HCT116 (cell line): Measurements from ENCODE around the gene TMA16. TPM values are rescaled to one million over a fixed set of nuclear protein-coding genes. Genes with fewer than 3 reads are reported as not detected.

Experiments
- ATAC-seq: fragments of 200-7000 bp; cut with Tn5 transposase; 2 replicates; pipeline ENCODE4 v1.9.1; 2020; ENCODE audit warnings: mild to moderate bottlenecking, moderate library complexity
- BruUV-seq: library from RNA; stranded (reverse); fragments of 400-500 nt; replicated peaks from 2 replicates; lab custom pipeline; 2021; lab: Mats Ljungman, UMichigan
- CTCF ChIA-PET: fragments of 300-600 bp; sonication (Branson Sonifier 250); formaldehyde crosslinking; loops from one replicate; lab custom pipeline; 2021; ENCODE audit warnings: antibody characterized with exemption; lab: Charles Lee
- POLR2A ChIA-PET: fragments of 300-600, 350-600 bp; sonication (Branson Sonifier 250); formaldehyde crosslinking; loops from one replicate; lab custom pipeline; 2021; ENCODE audit warnings: antibody characterized with exemption; lab: Charles Lee
- RAD21 ChIA-PET, 2 experiments: fragments of 300-600 bp; sonication (Branson Sonifier 250); formaldehyde crosslinking; loops; one replicate each; lab custom pipeline; 2023; ENCODE audit warnings: low total read pairs in 2 of 2; ENCODE audit not compliant: uncharacterized antibody in 2 of 2, unreplicated experiment in 2 of 2, low non-redundant PET in 1 of 2; lab: Charles Lee
- DNase-seq: peaks from one replicate; pipeline ENCODE4 v3.0.0-alpha.2; 2010; ENCODE audit warnings: low read depth, low spot score
- H2AFZ ChIP-seq: fragments of 200-600 bp; shearing (Covaris generic), sonication (generic); 2 replicates; pipeline ENCODE4 v1.6.1; 2017; ENCODE audit warnings: low read depth, mixed run types, mixed read lengths, antibody characterized with exemption, low read length; ENCODE audit not compliant: poor library complexity, severe bottlenecking
- H3K27ac ChIP-seq: 2 replicates; pipeline ENCODE4 v1.5.1; 2012; ENCODE audit warnings: low read depth, low read length
- H3K27me3 ChIP-seq: fragments of 200-600 bp; sonication (generic); 2 replicates; pipeline ENCODE4 v1.6.1; 2016; ENCODE audit warnings: mixed run types, low read length, mixed read lengths; ENCODE audit not compliant: insufficient read depth
- H3K36me3 ChIP-seq, 2 experiments: fragments of 200-500 bp in 1 of 2; fragments of 200-600 bp in 1 of 2; sonication (Bioruptor generic) in 1 of 2; sonication (generic) in 1 of 2; 2 replicates each; pipeline versions ENCODE4 v1.5.1 to v1.6.1; 2014 to 2016; ENCODE audit warnings: low read length in 2 of 2, inconsistent platforms in 1 of 2, mixed read lengths in 1 of 2, mixed run types in 1 of 2; ENCODE audit not compliant: insufficient read depth in 2 of 2, control insufficient read depth in 1 of 2
- H3K4me1 ChIP-seq, 2 experiments: fragments of 200-600 bp in 1 of 2; sonication (generic) in 1 of 2; 2 replicates each; pipeline versions ENCODE4 v1.5.1 to v1.6.1; 2012 to 2017; ENCODE audit warnings: low read length in 2 of 2, inconsistent platforms in 1 of 2, mild to moderate bottlenecking in 1 of 2, mixed read lengths in 1 of 2, mixed run types in 1 of 2, moderate library complexity in 1 of 2; ENCODE audit not compliant: insufficient read depth in 2 of 2, control insufficient read depth in 1 of 2
- H3K4me2 ChIP-seq: fragments of 200-600 bp; sonication (generic); 2 replicates; pipeline ENCODE4 v1.6.1; 2017; ENCODE audit warnings: mixed run types, low read length, mixed read lengths
- H3K4me3 ChIP-seq, 2 experiments: fragments of 200-600 bp in 1 of 2; sonication (generic) in 1 of 2; replicated peaks in 1 of 2; 2 replicates each; pipeline ENCODE4 v1.5.1; 2011 to 2016; ENCODE audit warnings: low read length in 2 of 2, control low read depth in 1 of 2, low read depth in 1 of 2, mild to moderate bottlenecking in 1 of 2, mixed read lengths in 1 of 2, mixed run types in 1 of 2
- H3K79me2 ChIP-seq: fragments of 200-600 bp; sonication (generic); 2 replicates; pipeline ENCODE4 v1.6.1; 2017; ENCODE audit warnings: mild to moderate bottlenecking, mixed run types, low read length, moderate library complexity, mixed read lengths; ENCODE audit not compliant: insufficient read depth
- H3K9ac ChIP-seq: fragments of 200-600 bp; sonication (generic); 2 replicates; pipeline ENCODE4 v1.6.1; 2016; ENCODE audit warnings: low read length, mixed read lengths
- H3K9me2 ChIP-seq: fragments of 200-600 bp; sonication (generic), shearing (Covaris generic); 2 replicates; pipeline ENCODE4 v1.6.1; 2017; ENCODE audit warnings: mixed run types, mild to moderate bottlenecking, moderate library complexity; ENCODE audit not compliant: insufficient read depth
- H3K9me3 ChIP-seq, 2 experiments: fragments of 200-500 bp in 1 of 2; fragments of 200-600 bp in 1 of 2; sonication (Bioruptor generic) in 1 of 2; sonication (generic) in 1 of 2; 2 replicates each; pipeline ENCODE4 v1.6.1; 2014 to 2017; ENCODE audit warnings: low read length in 2 of 2, mixed read lengths in 2 of 2, inconsistent platforms in 1 of 2, low read depth in 1 of 2, mild to moderate bottlenecking in 1 of 2, mixed run types in 1 of 2, moderate library complexity in 1 of 2; ENCODE audit not compliant: control insufficient read depth in 1 of 2, insufficient read depth in 1 of 2
- H4K20me1 ChIP-seq: fragments of 200-600 bp; sonication (generic), shearing (Covaris generic); 2 replicates; pipeline ENCODE4 v1.6.1; 2017; ENCODE audit warnings: mixed run types, mild to moderate bottlenecking, moderate library complexity; ENCODE audit not compliant: insufficient read depth
- CBX3 ChIP-seq: IDR thresholded peaks from 2 replicates; pipeline ENCODE4 v1.6.1; 2012; ENCODE audit warnings: low read depth
- CEBPB ChIP-seq: IDR thresholded peaks from 2 replicates; pipeline ENCODE4 v1.6.1; 2012; ENCODE audit warnings: low read depth
- POLR2A ChIP-seq: IDR thresholded peaks from 2 replicates; pipeline ENCODE4 v1.7.0; 2011; ENCODE audit warnings: borderline replicate concordance; ENCODE audit not compliant: insufficient read depth, insufficient read length; ENCODE audit errors: extremely low read depth
- RAD21 ChIP-seq: IDR thresholded peaks from 2 replicates; pipeline ENCODE4 v1.6.1; 2012; ENCODE audit warnings: low read depth, mild to moderate bottlenecking
- SIN3A ChIP-seq: IDR thresholded peaks from 2 replicates; pipeline ENCODE4 v1.6.1; 2012; ENCODE audit warnings: low read depth
- TCF7L2 ChIP-seq: IDR thresholded peaks from 2 replicates; pipeline ENCODE4 v1.7.0; 2011; ENCODE audit warnings: borderline replicate concordance, inconsistent platforms; ENCODE audit not compliant: insufficient read depth, insufficient read length; ENCODE audit errors: extremely low read depth
- intact Hi-C: fragments of 100-400 bp; cut with micrococcal nuclease; formaldehyde crosslinking; loops from 2 replicates; pipeline ENCODE4 v1.10.0; 2022
- total RNA-seq: library from RNA; stranded (reverse); gene quantifications from one replicate; pipeline ENCODE4 v1.2.1, GENCODE V29; 2021; ENCODE audit not compliant: unreplicated experiment
- TF ChIP-seq, protein P1 (sequence below): IDR thresholded peaks from 2 replicates; pipeline ENCODE4 v1.6.1; 2012

Gene TMA16
- total RNA-seq, 1 experiment from 2014 or later = 52.7 TPM

DNA sequence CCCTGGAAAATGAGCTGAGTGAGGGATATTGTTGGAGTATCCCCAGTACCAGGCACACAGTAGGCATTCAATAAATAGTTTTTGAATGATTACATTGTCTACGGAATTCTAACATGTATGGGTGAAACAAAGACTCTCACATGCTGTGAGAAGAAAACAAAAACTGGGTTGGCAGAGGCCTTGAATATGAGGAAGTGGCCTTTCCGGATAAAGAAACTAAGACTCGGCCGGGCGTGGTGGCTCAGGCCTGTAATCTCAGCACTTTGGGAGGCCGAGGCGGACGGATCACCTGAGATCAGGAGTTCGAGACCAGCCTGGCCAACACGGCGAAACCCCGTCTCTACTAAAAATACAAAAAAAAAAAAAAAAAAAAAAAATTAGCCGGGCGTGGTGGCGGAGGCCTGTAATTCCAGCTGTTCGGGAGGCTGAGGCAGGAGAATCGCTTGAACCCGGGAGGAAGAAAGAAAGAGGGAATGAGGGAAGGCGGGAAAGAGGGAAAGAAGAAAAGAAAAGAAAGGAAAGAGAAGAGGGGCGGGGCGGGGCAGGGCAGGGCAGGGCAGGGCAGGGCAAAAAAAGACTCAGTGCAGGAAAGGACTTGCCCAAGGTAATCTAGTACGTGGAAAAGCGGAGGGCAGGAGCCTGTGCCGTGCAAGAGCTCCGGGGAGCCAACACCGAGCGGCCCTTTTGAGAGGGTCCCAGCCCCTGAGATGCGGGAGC, 689 bp upstream of the TMA16 start:
- Histone ChIP-seq H3K4me3 (peak overlapping the region; percentile 87 to 95), H3K27me3 (no peaks in the 10 kb centered on the region), H3K4me2 (peak overlapping the region; percentile 70), H3K9me2 (no peaks in the 10 kb centered on the region), H3K9me3 (no peaks in the 10 kb centered on the region), H3K9ac (peak overlapping the region; percentile 98), H3K4me1 (peaks cover 6 to 22% of the 10 kb centered on the region in 2 experiments; a peak in 3 of 4 replicates), H4K20me1 (0 out of 2 replicates have a peak, but pooled peaks cover 5% of the 10 kb centered on the region), H3K27ac (peak overlapping the region; percentile 93), H3K79me2 (peaks cover 43% of the 10 kb centered on the region), H3K36me3 (peaks cover 0 to 2% of the 10 kb centered on the region in 2 experiments; a peak in 1 of 4 replicates), H2AFZ (no peak overlapping the region)
- POLR2A ChIA-PET = interaction anchor here (0.7 to 2.9 kb wide), 15 partner anchors 8 to 337 kb away, joined by 3 to 14 read pairs (median 5); partner anchors contain the start of gene NAF1
- ATAC-seq = peak; percentile 52
- intact Hi-C loops = loop anchor here (5.0 kb wide), 1 partner anchor 326 kb away; the partner anchor contains the start of gene NAF1
- TF ChIP-seq RAD21 (no peak), POLR2A (no peak)
- TF ChIP-seq, protein P1, sequence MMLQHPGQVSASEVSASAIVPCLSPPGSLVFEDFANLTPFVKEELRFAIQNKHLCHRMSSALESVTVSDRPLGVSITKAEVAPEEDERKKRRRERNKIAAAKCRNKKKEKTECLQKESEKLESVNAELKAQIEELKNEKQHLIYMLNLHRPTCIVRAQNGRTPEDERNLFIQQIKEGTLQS = no peak
- no peak for DNase-seq
- CTCF ChIA-PET = interaction anchor here (0.9 to 1.0 kb wide), 2 partner anchors 8 to 54 kb away, joined by 3 to 4 read pairs; no protein-coding TSS in a partner anchor
- RAD21 ChIA-PET = interaction anchor here (0.6 to 0.7 kb wide), 2 partner anchors 46 to 54 kb away, joined by 3 read pairs; no protein-coding TSS in a partner anchor
- TSS peak; percentile 82 for BruUV-seq

DNA sequence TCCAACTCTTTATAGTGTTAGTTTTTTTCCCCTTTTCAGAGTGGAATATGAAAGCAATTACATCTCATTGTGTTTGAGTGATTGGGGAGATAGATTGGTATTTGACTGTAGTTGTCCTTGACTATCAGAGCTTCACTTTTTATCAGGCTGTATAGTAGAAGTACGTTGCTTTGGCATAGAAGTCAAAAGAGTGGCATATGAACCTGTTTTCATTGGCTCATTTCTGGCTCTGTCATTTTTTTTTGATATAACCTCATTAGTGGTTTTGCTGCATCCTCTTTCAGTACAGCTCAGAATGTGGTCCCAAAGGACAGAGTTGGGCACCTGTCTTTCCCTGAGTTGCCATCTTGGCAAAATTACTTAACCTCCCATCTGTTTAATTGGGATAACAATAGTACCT, 1.4 kb downstream of the TMA16 start:
- CTCF ChIA-PET = no interaction called here
- peak overlapping the region; percentile 93; the same call in 1 of the 2 replicates for H3K27ac ChIP-seq

More for the DNA sequence above, 1.4 kb downstream of the TMA16 start:
- Histone ChIP-seq H3K27me3 (no peaks in the 10 kb centered on the region), H4K20me1 (0 out of 2 replicates have a peak, but pooled peaks cover 5% of the 10 kb centered on the region), H3K79me2 (peaks cover 64% of the 10 kb centered on the region), H3K4me3 (peak overlapping the region; percentile 87 to 95), H3K36me3 (peaks cover 0 to 2% of the 10 kb centered on the region in 2 experiments; a peak in 1 of 4 replicates), H2AFZ (no peak overlapping the region), H3K4me2 (peak overlapping the region; percentile 70), H3K9ac (peak overlapping the region; percentile 98), H3K9me3 (no peaks in the 10 kb centered on the region), H3K4me1 (peaks cover 6 to 22% of the 10 kb centered on the region in 2 experiments; a peak in 3 of 4 replicates), H3K9me2 (no peaks in the 10 kb centered on the region)
- ChIA-PET RAD21 (no interaction called here), POLR2A (no interaction called here)
- TF ChIP-seq, protein P1 = no peak
- no peak for TF ChIP-seq TCF7L2
- TF ChIP-seq SIN3A = no peak
- no peak for TF ChIP-seq POLR2A
- no peak for TF ChIP-seq CEBPB
- TF ChIP-seq CBX3 = no peak
- intact Hi-C loops = no loop called here
- no peak for DNase-seq
- ATAC-seq = no peak
- BruUV-seq = no TSS peak
